ENCODE data around the gene SERPINB11.

GRCh38 chr18:63689064-63689463 lies 13.7 kb upstream of the SERPINB11 start:
- TF ChIP-seq CTCF (IDR thresholded peaks at IDR 0.05; ENCODE audit: low read length): no peak
- TF ChIP-seq EZH2 (optimal IDR thresholded peaks at IDR 0.05; ENCODE audit: low read depth, low read length): no peak

Measured in MM.1S (cell line).